Measurements from ENCODE around the gene DYRK2.

DNA sequence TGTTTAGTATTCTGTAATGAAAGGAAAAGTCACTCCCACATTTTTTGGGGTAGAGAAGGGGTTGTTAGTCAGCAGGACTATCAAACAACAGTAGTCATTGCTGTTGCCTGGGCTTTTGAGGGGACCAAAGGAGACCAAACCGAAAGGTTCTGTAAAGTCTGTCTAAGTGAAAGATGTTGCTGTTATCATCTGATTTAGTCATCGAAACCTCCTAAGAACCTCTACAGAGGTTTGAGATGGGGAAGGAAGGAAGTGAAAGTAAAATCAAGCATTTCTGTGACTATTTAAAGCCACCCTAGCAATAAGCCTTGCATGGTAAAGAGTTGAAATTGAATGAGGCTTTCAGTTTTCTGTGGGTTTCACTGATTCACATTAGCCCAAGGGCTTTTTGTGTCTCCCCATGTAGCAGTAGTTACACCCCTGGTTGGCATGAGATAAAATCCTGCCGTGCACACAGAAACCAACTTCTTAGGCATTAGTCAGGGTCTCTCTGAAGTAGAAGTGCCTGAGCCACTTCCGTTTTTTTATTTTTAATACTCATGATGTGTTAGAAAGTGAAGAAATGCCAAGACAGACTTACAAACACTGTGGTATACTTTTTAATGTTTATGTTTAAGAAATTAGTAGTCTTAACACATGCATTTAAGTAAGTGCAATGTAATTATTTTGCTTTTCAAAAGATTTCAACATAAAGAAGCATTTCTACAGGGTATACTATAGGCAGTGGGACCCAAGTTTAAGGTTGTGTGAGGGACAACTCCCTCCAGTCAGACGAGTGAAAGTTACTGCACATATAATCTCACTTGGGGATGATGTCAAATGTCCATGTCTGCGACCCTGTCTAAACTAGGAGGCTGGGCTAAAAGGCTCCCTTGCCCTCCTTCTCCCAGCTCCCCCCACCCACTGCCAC is 50.4 kb downstream of the DYRK2 start:
- no peak for TF ChIP-seq CTCF (IDR thresholded peaks at IDR 0.05)
- no peak for TF ChIP-seq POLR2A (IDR thresholded peaks at IDR 0.05)
